HTR-8/SVneo (cell line): ENCODE measurements around the gene POMGNT2.
"Not testable (repeated sequence)": the region's sequence is repeated elsewhere in the genome, so short reads cannot be mapped to it uniquely, and the experiment has no call there.

Experiments
- DNase-seq: peaks from one replicate; pipeline ENCODE4 v3.0.0; 2011; ENCODE audit warnings: low spot score, mixed read lengths; ENCODE audit not compliant: insufficient read length
- FAIRE-seq: peaks from 2 replicates; lab custom pipeline; 2011; peaks lifted over from hg19 to GRCh38; lab: Jason Lieb, UNC

POMGNT2 gene

GRCh38 chr3:43055393-43055792 is 50.5 kb downstream of the POMGNT2 start:
- DNase-seq = no peak

GRCh38 chr3:43054754-43055153 is 51.1 kb downstream of the POMGNT2 start:
- DNase-seq (no peak), FAIRE-seq (no peak)

More at GRCh38 chr3:43055393-43055792, 50.5 kb downstream of the POMGNT2 start:
- no peak for FAIRE-seq

- DNase-seq (no peak), FAIRE-seq (no peak)
These were observed 52.6 kb downstream of the POMGNT2 start for GRCh38 chr3:43053291-43053690.

- no peak for DNase-seq
- FAIRE-seq = no peak
These were observed 57.4 kb downstream of the POMGNT2 start for GRCh38 chr3:43048470-43048869.

- no peak for DNase-seq
- FAIRE-seq = no peak
These were observed 59.3 kb downstream of the POMGNT2 start for GRCh38 chr3:43046583-43046982.

- DNase-seq, FAIRE-seq: not testable (repeated sequence)
These were observed 60.8 kb downstream of the POMGNT2 start for GRCh38 chr3:43045079-43045478.

GRCh38 chr3:43043793-43044192 is 62.1 kb downstream of the POMGNT2 start:
- no peak for DNase-seq
- FAIRE-seq = no peak

DNA sequence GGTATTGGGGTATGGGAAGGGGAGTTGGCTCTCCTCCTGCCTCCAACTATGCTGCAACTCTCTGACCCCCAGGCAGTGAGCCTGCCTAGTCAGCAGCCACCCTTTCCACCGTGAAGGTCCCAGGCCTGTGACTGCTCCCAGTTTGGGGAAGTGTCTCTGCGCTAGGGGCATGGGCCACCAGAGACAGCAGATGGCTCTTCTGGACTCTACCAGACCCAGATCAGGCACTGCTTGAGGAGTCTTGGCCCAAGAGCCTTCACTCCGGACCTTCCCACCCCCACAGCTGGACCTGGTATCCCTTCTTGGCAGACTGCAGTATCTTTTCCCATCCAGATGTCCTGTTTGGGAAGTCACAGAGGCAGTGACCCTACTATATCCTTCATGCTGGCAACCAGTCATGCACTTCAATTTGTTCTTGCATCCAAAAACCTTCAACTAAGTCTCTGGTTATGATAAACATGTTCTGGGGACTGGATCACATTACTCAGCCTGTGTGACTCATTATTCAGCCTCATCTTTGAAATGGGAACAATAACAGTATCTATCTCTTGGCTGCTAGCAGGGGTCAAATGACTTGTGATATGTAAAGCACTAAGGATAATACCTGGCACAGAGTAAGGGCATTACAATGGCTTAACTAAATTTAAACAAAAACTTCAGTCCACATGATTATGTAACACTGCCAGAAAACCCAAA is 62.7 kb downstream of the POMGNT2 start:
- FAIRE-seq (no peak), DNase-seq (no peak)

DNA sequence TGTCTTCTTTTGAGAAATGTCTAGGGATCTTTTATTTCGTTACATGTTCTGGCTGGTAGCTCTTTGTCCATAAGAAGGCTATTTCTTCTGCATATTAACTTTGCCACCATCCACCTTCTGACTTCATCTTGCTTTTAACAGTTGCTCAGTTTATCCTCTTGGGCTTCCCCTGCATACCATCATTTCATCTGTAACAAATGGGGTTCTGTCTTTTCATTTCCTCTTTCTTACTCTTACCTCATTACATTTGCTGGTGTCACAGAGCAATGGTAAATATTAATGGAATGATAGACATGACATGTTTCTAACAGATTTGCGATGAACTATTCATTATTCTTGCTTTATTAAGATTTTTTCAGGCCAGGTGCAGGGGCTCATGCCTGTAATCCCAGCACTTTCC is 64.4 kb downstream of the POMGNT2 start:
- DNase-seq = no peak
- FAIRE-seq = no peak

DNA sequence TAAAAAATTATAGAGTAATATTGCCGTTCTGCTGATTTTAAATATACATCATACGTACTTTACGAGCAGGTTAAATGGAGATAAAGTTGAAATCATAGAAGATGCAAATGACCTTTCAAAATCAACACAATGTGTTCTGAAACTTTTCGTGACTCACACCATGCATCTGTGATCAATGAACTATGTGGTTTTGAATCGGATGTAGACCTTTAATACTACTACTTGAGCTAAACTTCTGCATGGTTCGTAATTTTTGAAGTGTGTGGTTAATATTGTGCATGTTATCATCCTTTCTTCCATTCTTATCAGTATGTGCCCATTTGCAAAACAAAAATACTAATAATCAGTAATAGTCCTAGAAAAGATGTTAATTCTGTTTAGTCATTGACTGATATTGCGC is 67.9 kb downstream of the POMGNT2 start:
- no peak for FAIRE-seq
- DNase-seq = no peak

DNA sequence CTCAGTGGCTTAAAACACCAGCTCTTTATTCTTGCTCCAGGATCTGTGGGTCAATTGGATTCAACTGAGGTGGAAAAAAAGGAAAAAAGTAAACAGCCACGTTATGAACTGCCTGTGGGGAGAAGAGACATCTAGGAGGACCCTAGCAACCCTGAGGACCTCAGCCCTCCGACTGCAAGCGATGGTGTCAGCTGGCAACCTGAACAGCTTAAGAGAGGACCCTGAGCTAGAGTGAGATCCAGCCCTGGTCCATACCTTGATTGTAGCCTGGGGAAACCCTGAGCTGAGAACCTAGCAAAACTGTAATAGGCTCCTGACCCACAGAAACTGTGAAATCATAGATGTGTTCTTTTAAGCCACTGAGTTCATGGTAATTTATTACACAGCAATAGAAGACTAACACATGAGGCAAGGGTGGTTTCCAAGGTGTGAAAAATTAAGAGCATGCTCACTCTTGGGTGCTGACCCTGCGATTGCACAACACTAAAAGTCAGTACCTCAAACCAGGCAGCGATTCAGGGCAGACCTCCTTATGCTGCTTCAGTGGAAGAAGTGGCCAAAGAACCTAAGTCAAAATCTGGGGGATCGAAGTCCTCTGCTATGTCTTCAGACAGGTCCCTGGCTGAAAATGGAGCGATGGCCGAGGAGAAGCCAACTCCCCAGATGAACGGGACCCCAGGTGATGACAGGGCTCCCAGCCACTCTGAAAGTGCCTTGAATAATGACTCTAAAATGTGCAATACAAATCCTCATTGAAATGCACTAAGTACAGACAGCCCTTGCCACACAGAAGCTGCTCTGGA is 69.1 kb downstream of the POMGNT2 start:
- FAIRE-seq = no peak
- no peak for DNase-seq

GRCh38 chr3:43035801-43036365 is 70.0 kb downstream of the POMGNT2 start:
- no peak for DNase-seq
- FAIRE-seq = no peak

GRCh38 chr3:43034911-43035310 is 71.0 kb downstream of the POMGNT2 start:
- FAIRE-seq (no peak), DNase-seq (no peak)

GRCh38 chr3:43034200-43034599 is 71.7 kb downstream of the POMGNT2 start:
- FAIRE-seq = no peak

DNA sequence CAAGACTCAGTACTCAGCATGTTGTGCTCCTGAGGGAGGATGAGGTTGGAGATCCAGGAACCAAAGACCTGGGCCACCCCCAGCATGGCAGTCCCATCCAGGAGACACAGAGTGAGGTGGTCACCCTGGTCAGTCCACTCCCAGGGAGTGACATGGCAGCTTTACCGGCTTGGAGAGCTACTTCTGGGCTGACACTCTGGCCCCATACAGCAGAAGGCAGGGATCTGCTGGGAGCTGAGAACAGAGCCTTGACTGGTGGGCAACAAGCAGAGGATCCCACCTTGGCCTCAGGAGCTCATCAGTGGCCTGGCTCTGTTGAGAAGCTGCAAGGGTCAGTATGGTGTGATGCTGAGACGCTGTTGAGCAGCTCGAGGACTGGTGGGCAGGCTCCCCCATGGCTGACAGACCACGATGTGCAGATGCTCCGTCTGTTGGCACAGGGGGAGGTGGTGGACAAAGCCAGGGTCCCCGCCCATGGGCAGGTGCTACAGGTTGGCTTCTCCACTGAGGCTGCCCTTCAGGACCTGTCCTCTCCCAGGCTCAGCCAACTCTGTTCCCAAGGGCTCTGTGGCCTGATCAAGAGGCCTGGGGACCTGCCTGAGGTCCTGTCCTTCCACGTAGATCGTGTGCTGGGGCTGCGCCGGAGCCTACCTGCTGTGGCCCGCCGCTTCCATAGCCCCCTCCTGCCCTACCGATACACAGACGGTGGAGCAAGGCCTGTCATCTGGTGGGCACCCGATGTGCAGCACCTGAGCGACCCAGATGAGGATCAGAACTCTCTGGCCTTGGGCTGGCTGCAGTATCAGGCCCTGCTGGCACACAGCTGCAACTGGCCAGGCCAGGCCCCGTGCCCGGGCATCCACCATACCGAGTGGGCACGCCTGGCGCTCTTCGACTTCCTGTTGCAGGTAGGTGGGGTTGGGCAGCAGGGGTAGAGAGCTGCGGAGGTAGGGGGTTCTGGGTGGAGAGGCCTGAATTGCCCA is 72.9 kb downstream of the POMGNT2 start:
- DNase-seq (no peak), FAIRE-seq (no peak)

More at GRCh38 chr3:43034200-43034599, 71.7 kb downstream of the POMGNT2 start:
- DNase-seq = no peak

- DNase-seq = no peak
- FAIRE-seq = no peak
These were observed 73.9 kb downstream of the POMGNT2 start for GRCh38 chr3:43031889-43032545.

- DNase-seq = no peak
- FAIRE-seq = no peak
These were observed 74.4 kb downstream of the POMGNT2 start for GRCh38 chr3:43031485-43031884.

- DNase-seq = no peak
- no peak for FAIRE-seq
These were observed 75.5 kb downstream of the POMGNT2 start for GRCh38 chr3:43030162-43030935.
